GM18873 (cell line): ENCODE measurements around the gene RGS6.

Experiments
- ATAC-seq: cut with Tn5 transposase; IDR thresholded peaks from one replicate; pipeline ENCODE4 v1.9.1; 2021; ENCODE audit warnings: mild to moderate bottlenecking, moderate library complexity, moderate number of reproducible peaks; ENCODE audit not compliant: unreplicated experiment, low FRiP score

RGS6 gene

DNA sequence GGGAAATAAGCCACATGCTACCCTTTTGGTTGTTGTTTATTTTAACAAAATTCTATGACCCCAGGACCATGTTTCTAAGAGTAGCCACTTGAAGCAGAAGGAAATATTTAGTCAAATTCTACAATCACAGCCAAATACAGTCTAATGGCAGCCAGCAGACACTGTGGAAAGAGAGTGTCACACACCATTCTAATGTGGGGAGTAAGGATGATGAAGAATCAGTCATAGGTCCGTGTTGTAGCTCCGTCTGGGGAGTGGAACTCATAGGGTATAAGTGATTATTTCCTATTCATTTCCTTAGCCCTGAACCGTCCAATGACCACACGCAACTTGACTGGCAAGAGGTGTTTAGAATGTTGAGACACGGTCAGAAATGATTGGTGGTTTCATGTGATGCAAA lies 500.5 kb downstream of the RGS6 start:
- ATAC-seq, result no peak

- no peak for ATAC-seq
Observed at GRCh38 chr14:72433511-72433910, 501.3 kb downstream of the RGS6 start.

- ATAC-seq, result no peak
Observed at GRCh38 chr14:72434856-72435255, 502.6 kb downstream of the RGS6 start.

DNA sequence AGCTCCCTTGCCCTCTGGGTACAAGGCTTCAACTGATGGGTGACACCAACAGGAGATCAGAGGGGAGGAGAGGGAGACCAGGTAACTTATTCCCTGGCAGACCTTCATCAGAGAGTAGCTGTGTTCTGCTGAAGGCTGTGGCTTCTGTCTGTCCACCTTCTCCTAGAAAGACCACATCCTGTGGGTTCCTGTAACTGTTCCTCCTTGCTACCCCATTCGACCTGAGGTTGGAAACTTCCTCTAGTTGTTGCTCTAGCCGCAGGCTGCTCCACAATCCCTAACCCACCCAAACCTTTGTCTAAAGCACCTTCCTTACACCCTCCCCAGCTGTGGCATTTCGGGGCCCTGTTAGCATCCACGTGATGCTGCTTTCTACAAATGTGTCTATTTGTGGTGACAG lies 507.5 kb downstream of the RGS6 start:
- no peak for ATAC-seq

- no peak for ATAC-seq
Observed at GRCh38 chr14:72443256-72443655, 511.0 kb downstream of the RGS6 start.

DNA sequence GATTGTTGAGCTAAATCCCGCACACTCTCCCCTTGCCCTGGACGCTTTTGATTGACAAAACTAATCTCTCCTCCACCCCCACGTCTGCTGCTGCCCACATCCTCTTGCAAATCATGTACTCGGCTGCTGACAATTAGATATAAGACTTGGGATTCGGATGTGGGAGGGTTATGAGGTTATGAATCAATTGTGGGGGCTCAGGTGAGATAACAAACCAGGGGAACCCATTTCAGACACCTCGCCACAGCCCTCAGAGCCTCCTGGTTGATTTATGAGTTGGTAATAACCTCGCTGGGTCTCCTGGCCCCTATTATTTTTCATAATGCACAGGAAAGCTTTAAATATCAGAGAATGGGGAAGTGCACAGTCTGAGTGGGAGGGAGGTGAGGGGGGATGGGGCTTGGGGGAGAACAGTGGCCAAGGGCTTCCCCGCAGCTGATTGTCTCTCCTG lies 511.8 kb downstream of the RGS6 start:
- ATAC-seq, result no peak

DNA sequence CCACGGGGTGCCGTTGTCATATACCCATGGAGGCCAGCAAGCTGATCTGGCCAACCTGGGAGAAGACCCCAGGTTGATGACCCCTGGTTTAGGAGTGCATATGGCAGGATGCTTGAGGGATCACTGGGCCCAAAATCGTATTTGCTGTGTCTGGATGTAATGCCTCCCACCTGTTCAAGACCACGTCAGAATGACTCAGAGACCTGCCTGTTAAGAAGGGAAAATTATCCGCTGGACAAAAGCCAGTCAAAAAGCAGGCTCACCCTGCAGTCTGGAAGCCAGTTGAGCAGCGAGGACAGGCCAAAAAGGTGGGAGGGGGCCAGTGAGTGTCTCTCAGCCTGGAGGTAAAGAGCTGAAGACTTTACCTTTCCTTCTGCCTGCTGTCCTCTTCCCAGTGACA lies 512.5 kb downstream of the RGS6 start:
- ATAC-seq, result no peak

- ATAC-seq, result no peak
Observed at GRCh38 chr14:72448212-72448611, 516.0 kb downstream of the RGS6 start.

DNA sequence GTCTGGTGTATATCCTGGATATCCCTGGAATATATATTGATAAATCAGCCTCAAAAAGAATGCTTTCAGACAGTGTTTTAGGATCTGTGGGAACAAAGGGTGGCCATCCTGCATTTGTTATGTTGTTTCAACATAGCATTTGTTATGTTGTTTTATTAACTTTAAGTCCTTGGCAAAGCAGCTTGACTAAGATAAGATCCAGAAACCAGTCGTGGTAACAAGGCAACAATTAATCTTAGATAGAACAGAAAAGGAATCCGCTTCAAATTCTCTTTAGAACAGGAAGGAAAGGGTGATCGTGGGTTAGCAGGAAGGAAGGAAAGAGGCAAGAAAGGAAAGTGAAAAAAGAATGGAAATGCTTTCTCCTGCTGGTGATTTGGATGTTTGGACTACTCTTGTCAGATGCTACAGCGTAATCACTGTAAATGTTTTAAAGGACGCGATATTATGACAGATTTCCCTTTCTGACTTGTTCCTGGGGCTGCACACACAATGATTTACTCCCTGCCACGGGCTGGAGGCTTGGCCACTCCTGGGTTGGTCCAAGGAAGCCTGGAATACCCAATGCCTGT lies 518.3 kb downstream of the RGS6 start:
- no peak for ATAC-seq

DNA sequence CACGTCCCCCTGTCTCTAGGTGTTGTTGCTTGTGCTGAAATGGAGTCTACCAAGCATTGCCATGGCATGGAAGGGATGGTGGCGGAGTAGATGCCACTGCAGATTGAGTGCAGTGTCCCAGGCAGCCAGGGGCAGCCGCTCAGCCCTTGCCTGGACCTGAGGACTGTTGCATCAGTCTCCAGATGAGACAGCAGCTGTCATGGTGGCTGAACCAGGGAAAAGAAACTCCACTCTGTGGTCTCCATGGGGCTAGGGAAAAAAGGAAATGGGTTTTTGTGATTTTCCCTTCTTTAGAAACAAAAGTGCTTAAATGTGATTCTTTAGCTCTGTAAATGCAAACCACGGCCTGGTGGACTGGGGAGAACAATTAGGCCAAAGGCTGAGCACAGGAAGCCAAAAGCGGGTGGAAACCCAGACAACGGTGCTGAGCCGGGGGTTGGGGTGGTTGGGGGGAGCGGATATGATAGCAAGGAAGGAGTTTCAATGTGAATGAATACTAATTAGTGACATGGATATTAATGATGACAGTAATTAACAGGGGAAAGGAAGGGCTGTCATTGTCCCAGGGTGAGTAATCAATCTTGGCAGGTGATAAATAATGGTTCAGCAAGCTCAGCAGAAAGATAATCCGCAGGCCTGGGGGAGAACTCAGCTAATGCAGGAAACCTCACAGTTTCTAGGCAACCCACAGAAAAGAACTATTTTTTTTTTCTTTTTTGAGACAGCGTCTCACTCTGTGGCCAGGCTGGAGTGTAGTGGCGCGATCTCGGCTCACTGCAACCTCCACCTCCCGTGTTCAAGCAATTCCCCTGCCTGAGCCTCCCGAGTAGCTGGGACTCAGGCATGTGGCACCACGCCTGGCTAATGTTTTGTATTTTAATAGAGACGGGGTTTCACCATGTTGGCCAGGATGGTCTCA lies 519.1 kb downstream of the RGS6 start:
- no peak for ATAC-seq

GRCh38 chr14:72452774-72453173 lies 520.5 kb downstream of the RGS6 start:
- ATAC-seq, result no peak

DNA sequence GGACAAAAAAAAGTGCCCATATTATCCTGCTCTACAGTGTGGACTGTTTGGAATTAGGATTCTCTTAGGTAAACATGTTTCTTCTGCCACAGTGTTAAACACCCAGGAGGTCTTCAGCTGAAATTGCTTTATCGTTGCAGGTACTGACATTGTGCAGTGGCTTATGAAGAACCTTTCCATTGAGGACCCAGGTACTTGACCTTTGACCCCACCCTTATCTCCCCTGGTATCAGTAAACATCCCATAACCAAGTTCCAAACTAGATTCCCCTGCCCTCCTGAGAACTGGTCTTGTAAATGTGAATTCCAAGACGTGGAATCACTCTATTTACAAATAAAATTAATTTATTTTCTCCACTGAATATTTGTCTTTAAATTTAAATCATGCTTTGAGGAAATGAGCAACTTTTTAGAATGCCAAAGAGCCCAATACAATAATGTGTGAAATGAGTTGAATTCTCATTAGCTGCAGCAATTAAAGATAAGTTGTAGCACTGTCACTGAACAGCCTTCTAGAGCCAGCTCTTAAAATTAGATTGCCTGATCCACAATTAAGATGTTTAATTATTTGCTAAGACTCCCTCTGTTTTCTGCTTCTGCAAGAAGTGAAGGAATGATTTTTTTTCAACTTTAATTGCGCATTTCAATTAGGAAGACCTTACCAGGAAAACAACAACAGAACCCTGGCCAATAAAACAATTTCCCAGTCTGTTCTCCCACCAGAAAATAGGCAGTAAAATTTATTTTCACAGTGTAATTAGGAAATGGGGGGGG lies 522.3 kb downstream of the RGS6 start:
- no peak for ATAC-seq

DNA sequence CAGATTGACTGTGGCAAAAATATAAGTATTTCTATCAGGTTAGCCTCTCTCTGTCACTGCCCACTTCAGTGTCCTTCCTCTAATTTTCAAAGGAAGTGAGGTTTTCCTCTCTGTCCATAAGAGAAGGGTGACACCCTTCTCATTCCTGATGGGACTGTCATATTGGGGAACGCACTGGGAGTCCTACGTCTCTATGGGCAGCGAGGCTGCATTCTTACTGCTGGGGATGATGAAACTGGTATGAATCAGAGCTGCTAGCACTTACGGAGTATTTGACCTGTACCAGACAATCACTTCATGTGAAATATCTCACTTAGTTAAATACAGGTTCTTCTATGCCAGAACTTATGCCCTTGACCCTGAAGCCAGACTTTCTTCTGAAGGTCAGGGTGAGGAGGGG lies 525.4 kb downstream of the RGS6 start:
- ATAC-seq, result no peak

GRCh38 chr14:72462056-72462455 lies 529.8 kb downstream of the RGS6 start:
- no peak for ATAC-seq

GRCh38 chr14:72463291-72463866 lies 531.1 kb downstream of the RGS6 start:
- ATAC-seq, result no peak

DNA sequence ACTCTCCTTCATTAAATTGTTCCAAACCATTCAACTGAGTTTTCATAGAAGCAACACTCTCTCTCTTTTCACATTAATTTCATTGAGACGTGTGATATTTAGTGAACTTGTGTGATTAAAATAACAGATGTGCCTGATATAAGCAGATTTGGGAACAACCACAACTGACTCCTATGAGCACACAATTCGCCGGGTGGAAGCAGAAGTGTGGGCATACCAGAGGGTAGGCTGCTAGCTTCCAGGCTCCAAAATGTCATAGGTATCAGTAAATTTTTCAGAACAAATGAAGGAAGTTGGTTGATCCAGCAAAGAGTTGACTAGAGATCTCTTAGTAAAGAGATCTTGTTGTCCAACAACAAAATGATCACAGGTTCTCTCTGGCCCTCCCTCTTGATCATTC lies 532.0 kb downstream of the RGS6 start:
- ATAC-seq, result no peak

GRCh38 chr14:72466325-72466724 lies 534.1 kb downstream of the RGS6 start:
- no peak for ATAC-seq

DNA sequence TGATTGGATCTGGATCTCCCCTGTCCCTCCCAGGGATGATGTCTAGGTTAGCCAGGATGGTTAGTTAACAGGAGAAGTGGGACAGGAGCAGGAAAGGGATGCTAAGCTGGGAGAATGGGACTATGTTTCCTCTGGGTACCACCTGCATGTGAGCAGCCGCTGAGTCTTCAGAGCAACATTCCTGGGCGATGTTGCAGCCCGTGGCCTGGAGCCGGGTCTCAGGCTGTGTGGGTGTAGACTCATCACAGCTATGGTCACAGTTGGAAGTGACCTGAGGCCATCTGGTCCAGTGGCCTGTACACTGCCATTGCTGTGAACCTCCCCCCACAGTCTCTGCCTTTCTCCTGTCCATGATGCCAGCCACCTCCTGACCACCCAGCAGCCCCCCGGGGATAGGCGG lies 539.1 kb downstream of the RGS6 start:
- ATAC-seq, result no peak

GRCh38 chr14:72472845-72473244 lies 540.6 kb downstream of the RGS6 start:
- no peak for ATAC-seq

DNA sequence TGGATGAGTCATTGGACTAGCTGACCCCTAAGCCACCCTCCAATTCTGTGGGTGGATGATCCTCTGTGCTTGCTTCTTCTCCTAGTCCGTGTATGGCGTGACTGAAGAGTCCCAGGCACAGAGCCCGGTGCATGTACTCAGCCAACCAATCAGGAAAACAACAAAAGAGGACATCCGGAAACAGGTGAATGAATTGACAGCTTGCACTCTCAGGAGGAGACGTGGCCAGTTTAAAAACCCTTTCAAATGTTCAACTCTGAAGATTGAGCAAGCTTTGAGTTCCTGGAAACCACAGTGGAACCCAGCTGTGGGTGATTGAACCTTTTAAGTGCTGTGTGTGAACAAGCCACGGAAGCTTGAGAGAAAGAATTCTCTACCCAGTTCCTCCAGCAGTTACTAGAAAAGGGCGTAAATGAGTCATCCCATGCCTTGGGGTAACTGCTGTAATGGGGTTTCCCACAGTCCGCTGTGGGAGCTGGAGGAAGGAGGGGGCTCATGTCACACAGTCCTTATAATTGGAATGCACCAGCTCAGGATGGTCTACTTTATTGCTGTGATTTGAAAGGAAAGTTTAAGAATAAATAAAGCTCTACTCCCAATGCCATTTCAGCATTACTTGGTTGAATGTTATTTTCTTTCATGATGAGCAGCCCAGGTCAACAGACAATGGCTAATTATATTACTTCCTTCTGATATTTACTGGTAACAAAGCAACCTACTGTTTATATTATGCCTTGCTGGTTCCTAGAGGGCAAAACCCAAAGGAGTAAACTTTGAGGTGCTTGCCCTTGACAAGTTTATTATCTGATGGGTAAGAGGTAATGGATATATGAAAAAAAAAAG lies 544.6 kb downstream of the RGS6 start:
- ATAC-seq, result peak; percentile 82
